ENCODE data around the gene AKT1. TPM values are rescaled to one million over a fixed set of nuclear protein-coding genes. Genes with fewer than 3 reads are reported as not detected.
A peak's percentile ranks its signal among the peaks of the same experiment; 100 is the strongest.

The AKT1 gene
- polyA plus RNA-seq, 4 donors, result 72.4 to 95.9 (median 82.7) TPM

DNA sequence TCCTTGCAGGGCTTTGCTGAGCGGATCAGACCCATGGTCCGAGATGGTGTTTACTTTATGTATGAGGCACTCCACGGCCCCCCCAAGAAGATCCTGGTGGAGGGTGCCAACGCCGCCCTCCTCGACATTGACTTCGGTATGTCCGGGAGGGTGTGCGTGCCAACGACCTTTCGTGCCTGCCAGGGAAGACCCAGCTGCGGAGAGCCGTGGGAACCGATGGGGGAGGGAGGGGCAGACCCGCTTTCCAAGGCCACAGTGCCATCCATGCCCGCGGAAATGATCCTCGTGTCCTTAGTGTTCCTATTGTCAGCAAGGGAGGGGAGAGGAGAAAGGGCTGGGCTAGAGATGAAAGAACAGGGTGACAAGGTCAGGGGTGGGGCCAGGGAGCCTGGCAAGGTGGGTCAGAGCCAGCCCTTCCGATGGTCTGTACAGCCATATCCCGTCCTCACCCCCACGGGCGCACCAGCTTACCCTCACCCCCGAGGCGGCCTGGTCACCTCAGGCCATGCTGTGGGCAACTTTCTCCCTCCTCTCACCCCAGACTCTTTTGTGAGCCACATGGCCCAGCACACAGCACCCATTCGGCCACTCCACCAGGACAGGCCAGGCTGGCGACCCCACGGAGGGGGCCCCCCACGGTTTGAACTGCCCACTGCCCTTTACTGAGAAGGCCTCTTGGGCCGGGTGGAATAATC, 54.3 kb downstream of the AKT1 start:
- H3K9me3 ChIP-seq (ENCODE audit: control insufficient read depth in 2 of 2, insufficient read depth in 1 of 2, low read depth in 1 of 2, low read length in 1 of 2), result no peaks in the 10 kb centered on the region
- FAIRE-seq (no peak), DNase-seq (no peak)
- H3K4me3 ChIP-seq (ENCODE audit: low read depth in 1 of 3, low read length in 3 of 3), result no peak overlapping the region
- H3K36me3 ChIP-seq (ENCODE audit: control insufficient read depth in 3 of 3, insufficient read depth in 2 of 3, low read depth in 1 of 3, low read length in 3 of 3), result peaks cover 0 to 59% (median 0%) of the 10 kb centered on the region in 3 donors
- H3K27ac ChIP-seq (ENCODE audit: low read depth in 1 of 3, low read length in 2 of 3), result no peak overlapping the region
- WGBS, 3 donors, result 89 to 91% (median 90%) methylated on average over 29 of the region's 29 CpGs
- no peaks in the 10 kb centered on the region for H3K4me1 ChIP-seq (ENCODE audit: control insufficient read depth in 3 of 3, insufficient read depth in 2 of 3, low read depth in 1 of 3, low read length in 2 of 3)
- no peaks in the 10 kb centered on the region for H3K27me3 ChIP-seq (ENCODE audit: control insufficient read depth in 3 of 3, insufficient read depth in 3 of 3, low read length in 3 of 3)

DNA sequence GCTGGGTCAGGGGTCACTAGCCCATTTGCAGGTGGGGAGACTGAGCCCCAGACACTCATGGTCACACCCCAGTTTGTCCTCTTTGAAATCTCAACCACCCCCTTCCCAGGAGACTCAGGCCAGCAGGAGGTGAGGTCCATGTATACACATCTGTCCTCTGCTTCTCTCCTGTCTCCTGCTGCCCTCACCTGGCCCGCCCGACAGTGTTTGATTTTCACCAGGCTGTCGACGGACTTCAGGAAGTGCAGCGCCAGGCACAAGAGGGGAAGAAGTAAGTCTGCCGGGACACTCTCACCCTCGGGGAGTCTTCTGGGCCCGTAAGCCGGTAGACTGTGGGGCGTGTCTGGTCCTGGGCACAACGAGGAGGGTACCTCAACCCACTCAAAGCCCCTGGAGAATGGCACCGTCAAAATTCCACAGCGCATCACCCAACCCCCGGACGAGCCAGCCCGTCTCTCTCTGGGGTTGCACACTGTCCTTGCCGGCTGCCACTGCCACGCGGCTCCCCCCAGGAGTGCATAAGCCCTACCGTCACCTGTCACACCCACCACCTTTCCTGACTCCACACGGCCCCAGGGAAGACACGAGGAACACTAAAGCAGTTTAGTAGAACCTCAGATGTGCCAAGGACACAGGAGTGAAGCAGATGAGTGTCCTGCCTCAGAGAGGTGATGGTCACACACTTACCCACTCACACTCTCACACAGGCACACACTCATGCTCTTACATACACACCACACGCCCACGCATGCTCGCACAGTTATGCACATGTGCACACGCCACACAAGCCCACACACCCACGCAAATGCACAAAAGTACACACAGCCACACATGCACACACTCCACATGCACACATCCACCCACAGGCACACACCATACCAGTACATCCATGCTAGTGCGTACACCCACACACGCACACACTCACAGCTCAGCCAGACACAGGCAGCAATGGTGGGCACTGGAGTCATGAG, 55.7 kb downstream of the AKT1 start:
- Histone ChIP-seq H3K4me3 (ENCODE audit: low read depth in 1 of 3, low read length in 3 of 3) (no peak overlapping the region), H3K36me3 (ENCODE audit: control insufficient read depth in 3 of 3, insufficient read depth in 2 of 3, low read depth in 1 of 3, low read length in 3 of 3) (peaks cover 0 to 51% (median 0%) of the 10 kb centered on the region in 3 donors), H3K4me1 (ENCODE audit: control insufficient read depth in 3 of 3, insufficient read depth in 2 of 3, low read depth in 1 of 3, low read length in 2 of 3) (no peaks in the 10 kb centered on the region), H3K27ac (ENCODE audit: low read depth in 1 of 3, low read length in 2 of 3) (no peak overlapping the region), H3K27me3 (ENCODE audit: control insufficient read depth in 3 of 3, insufficient read depth in 3 of 3, low read length in 3 of 3) (no peaks in the 10 kb centered on the region), H3K9me3 (ENCODE audit: control insufficient read depth in 2 of 2, insufficient read depth in 1 of 2, low read depth in 1 of 2, low read length in 1 of 2) (no peaks in the 10 kb centered on the region)
- DNase-seq, result no peak
- no peak for FAIRE-seq
- WGBS, 3 donors, result 86 to 90% (median 86%) methylated on average over 29 of the region's 29 CpGs

DNA sequence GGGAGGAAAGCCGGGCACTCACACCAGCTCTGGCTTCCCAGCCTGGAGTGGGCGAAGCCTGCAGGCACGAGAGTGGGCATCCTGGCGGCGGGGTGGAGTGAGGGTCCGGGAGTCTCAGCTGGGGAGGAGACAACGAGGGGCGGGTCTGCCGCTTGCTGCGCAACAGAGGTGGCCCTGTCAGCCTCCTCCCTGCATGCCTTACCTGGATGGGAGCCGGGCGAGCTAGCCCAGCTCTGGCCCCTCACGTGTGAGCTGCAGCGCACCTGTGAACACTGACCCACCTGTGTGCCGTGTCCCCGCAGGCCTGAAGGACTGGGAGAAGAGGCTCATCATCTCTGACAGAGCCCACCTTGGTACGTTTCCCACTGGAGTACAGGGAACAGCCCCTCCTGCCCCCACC, 56.5 kb downstream of the AKT1 start:
- DNase-seq (no peak), FAIRE-seq (no peak)
- 92 to 97% (median 92%) methylated on average over 14 to 17 of the region's 17 CpGs for WGBS, 3 donors
- no peaks in the 10 kb centered on the region for H3K4me1 ChIP-seq (ENCODE audit: control insufficient read depth in 3 of 3, insufficient read depth in 2 of 3, low read depth in 1 of 3, low read length in 2 of 3)
- H3K9me3 ChIP-seq (ENCODE audit: control insufficient read depth in 2 of 2, insufficient read depth in 1 of 2, low read depth in 1 of 2, low read length in 1 of 2), result no peaks in the 10 kb centered on the region
- H3K4me3 ChIP-seq (ENCODE audit: low read depth in 1 of 3, low read length in 3 of 3), result no peak overlapping the region
- H3K36me3 ChIP-seq (ENCODE audit: control insufficient read depth in 3 of 3, insufficient read depth in 2 of 3, low read depth in 1 of 3, low read length in 3 of 3), result peaks cover 0 to 45% (median 0%) of the 10 kb centered on the region in 3 donors
- H3K27me3 ChIP-seq (ENCODE audit: control insufficient read depth in 3 of 3, insufficient read depth in 3 of 3, low read length in 3 of 3), result no peaks in the 10 kb centered on the region
- H3K27ac ChIP-seq (ENCODE audit: low read depth in 1 of 3, low read length in 2 of 3), result no peak overlapping the region

DNA sequence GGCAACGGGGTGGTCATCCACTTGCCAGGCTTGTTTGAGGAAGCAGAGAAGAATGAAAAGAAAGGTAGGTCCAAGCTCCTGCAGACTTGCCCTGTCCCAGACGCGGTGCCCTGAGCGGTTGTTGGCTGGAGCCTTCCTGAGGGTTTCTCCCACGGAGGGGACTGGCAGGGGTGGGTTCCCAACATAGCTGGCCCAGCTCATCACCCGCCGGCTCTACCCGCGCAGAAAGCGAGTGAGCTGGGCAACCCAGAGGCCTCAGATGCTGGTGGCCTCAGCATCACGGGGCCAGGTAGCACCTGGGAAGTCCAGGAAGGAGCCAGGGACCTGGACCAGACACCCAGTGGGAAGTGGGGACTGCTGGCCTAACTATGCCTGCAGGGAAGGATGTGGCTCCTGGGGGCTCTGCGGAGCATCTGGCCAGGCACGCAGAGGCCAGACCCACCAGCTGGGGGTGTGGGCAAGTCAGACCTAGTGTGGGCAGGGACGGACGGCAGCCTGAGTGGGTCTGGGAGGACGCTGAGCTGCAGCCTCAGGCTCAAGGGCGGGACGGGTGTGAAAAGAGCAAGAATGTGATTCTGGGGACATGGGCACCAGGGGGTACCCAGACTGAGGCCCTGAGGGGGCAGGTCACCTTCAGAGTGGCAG, 57.1 kb downstream of the AKT1 start:
- FAIRE-seq, result no peak
- no peaks in the 10 kb centered on the region for H3K27me3 ChIP-seq (ENCODE audit: control insufficient read depth in 3 of 3, insufficient read depth in 3 of 3, low read length in 3 of 3)
- H3K27ac ChIP-seq (ENCODE audit: low read depth in 1 of 3, low read length in 2 of 3), result no peak overlapping the region
- H3K36me3 ChIP-seq (ENCODE audit: control insufficient read depth in 3 of 3, insufficient read depth in 2 of 3, low read depth in 1 of 3, low read length in 3 of 3), result peaks cover 0 to 41% (median 0%) of the 10 kb centered on the region in 3 donors
- DNase-seq, result no peak
- H3K4me3 ChIP-seq (ENCODE audit: low read depth in 1 of 3, low read length in 3 of 3), result no peak overlapping the region
- 93 to 96% (median 95%) methylated on average over 18 of the region's 18 CpGs for WGBS, 3 donors
- H3K9me3 ChIP-seq (ENCODE audit: control insufficient read depth in 2 of 2, insufficient read depth in 1 of 2, low read depth in 1 of 2, low read length in 1 of 2), result no peaks in the 10 kb centered on the region
- no peaks in the 10 kb centered on the region for H3K4me1 ChIP-seq (ENCODE audit: control insufficient read depth in 3 of 3, insufficient read depth in 2 of 3, low read depth in 1 of 3, low read length in 2 of 3)

DNA sequence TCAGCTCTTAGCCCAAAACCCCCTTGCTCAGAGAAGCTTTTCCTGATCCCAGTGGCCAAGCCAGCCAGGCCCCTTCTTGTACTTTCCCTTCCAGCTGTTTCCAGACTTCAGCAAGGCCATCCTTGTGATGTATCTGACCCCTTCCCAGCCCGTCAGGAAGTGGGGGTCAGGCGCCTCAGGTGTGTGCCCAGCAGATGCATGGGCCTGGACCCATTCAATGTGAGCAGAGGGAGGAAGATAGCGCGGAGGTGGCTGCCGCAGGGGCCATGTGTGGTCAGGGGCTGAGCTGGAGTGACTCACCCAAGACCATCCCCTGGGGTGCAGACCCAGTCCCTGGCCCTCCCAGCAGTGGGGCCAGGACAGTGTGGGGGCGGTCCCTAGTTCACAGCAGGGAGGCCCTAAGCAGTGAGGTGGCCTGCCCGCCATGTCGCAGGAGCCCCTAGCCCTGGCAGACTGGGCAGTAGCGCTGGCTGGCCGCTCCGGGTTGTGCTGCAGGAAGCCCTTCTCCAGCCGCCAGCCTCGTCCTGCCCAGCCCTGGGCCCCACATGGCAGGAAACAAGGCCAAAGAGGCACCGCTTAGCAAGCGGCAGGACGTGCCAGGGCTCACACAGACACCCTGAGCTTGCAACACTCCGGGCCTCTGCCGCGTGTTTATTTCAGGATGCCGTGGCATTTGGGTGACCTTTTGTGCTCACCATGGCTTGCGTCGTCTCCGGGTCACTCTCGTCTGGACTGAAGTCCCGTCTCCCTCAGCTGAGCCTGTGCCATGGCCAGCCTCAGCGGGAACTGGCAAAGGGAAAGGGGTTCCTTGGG, 59.5 kb downstream of the AKT1 start:
- Histone ChIP-seq H3K36me3 (ENCODE audit: control insufficient read depth in 3 of 3, insufficient read depth in 2 of 3, low read depth in 1 of 3, low read length in 3 of 3) (peaks cover 0 to 20% (median 0%) of the 10 kb centered on the region in 3 donors), H3K9me3 (ENCODE audit: control insufficient read depth in 2 of 2, insufficient read depth in 1 of 2, low read depth in 1 of 2, low read length in 1 of 2) (no peaks in the 10 kb centered on the region), H3K27me3 (ENCODE audit: control insufficient read depth in 3 of 3, insufficient read depth in 3 of 3, low read length in 3 of 3) (no peaks in the 10 kb centered on the region), H3K4me3 (ENCODE audit: low read depth in 1 of 3, low read length in 3 of 3) (no peak overlapping the region), H3K27ac (ENCODE audit: low read depth in 1 of 3, low read length in 2 of 3) (peak overlapping the region in 1 of 3 donors; percentile 67), H3K4me1 (ENCODE audit: control insufficient read depth in 3 of 3, insufficient read depth in 2 of 3, low read depth in 1 of 3, low read length in 2 of 3) (peaks cover 0 to 2% (median 0%) of the 10 kb centered on the region in 3 donors)
- 60 to 82% (median 80%) methylated on average over 23 to 26 of the region's 26 CpGs for WGBS, 3 donors
- no peak for DNase-seq
- FAIRE-seq, result no peak

DNA sequence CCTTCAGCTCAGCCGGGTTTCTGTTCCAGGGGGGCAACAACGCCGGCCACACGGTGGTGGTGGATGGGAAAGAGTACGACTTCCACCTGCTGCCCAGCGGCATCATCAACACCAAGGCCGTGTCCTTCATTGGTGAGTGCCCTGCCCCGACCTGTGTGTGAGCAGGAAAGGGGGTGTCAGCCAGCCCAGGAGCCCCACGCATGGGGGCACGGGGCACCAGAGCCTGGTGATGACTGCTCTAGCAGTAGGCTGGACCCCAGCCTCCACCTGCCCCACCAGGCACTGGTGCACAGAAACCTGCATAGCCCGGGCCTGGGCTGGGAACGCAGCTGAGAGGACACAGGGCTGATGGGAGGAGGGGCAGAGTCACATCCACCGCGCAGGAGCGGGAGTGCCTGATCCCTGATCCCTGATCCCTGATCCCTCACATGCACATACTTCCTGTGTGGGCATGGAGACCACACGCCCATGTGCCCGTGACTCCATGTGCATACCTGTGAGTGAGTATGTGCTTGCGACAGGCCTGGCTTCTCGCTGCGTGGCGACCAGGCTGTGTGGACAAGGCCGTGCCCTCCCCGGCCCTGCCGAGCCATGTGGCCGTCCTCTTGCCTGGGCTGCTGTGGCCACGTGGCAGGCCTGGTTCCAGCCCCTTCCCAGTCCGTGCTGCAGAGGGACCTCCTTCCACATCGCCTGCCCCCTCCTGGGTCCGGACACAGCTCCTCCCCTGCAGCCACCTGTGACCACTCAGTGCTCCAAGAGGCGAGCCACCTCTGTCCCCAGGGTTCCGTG, 60.4 kb downstream of the AKT1 start:
- DNase-seq, result peak in 1 of 2 donors; percentile 48
- H3K36me3 ChIP-seq (ENCODE audit: control insufficient read depth in 3 of 3, insufficient read depth in 2 of 3, low read depth in 1 of 3, low read length in 3 of 3), result peaks cover 0 to 11% (median 0%) of the 10 kb centered on the region in 3 donors
- H3K9me3 ChIP-seq (ENCODE audit: control insufficient read depth in 2 of 2, insufficient read depth in 1 of 2, low read depth in 1 of 2, low read length in 1 of 2), result no peaks in the 10 kb centered on the region
- no peak for FAIRE-seq
- H3K4me1 ChIP-seq (ENCODE audit: control insufficient read depth in 3 of 3, insufficient read depth in 2 of 3, low read depth in 1 of 3, low read length in 2 of 3), result peaks cover 0 to 2% (median 0%) of the 10 kb centered on the region in 3 donors
- 77 to 81% (median 77%) methylated on average over 31 of the region's 31 CpGs for WGBS, 3 donors
- H3K4me3 ChIP-seq (ENCODE audit: low read depth in 1 of 3, low read length in 3 of 3), result no peak overlapping the region
- H3K27ac ChIP-seq (ENCODE audit: low read depth in 1 of 3, low read length in 2 of 3), result peak overlapping the region in 1 of 3 donors; percentile 6
- H3K27me3 ChIP-seq (ENCODE audit: control insufficient read depth in 3 of 3, insufficient read depth in 3 of 3, low read length in 3 of 3), result no peaks in the 10 kb centered on the region

DNA sequence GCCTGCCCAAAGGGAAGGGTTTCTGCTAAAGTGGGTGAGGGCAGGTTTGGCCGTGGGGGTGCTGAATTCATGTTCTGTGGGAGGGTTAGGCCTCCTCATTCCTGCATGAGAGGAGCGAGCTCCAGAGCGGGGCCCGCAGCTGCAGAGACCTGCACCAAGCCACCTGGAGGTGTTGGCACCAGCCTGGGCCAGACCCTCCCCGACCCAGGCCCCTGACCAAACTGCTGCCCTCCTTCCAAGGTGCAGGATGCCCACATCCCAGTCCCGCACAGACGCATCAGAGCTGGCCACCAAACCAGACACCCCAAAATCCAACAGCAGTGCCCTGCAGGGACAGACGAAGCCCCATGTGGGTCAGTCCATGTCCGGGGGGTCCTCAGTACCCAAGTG, 61.0 kb downstream of the AKT1 start:
- Histone ChIP-seq H3K27me3 (ENCODE audit: control insufficient read depth in 3 of 3, insufficient read depth in 3 of 3, low read length in 3 of 3) (no peaks in the 10 kb centered on the region), H3K9me3 (ENCODE audit: control insufficient read depth in 2 of 2, insufficient read depth in 1 of 2, low read depth in 1 of 2, low read length in 1 of 2) (no peaks in the 10 kb centered on the region), H3K4me3 (ENCODE audit: low read depth in 1 of 3, low read length in 3 of 3) (no peak overlapping the region), H3K27ac (ENCODE audit: low read depth in 1 of 3, low read length in 2 of 3) (no peak overlapping the region), H3K36me3 (ENCODE audit: control insufficient read depth in 3 of 3, insufficient read depth in 2 of 3, low read depth in 1 of 3, low read length in 3 of 3) (peaks cover 0 to 5% (median 0%) of the 10 kb centered on the region in 3 donors), H3K4me1 (ENCODE audit: control insufficient read depth in 3 of 3, insufficient read depth in 2 of 3, low read depth in 1 of 3, low read length in 2 of 3) (peaks cover 0 to 2% (median 0%) of the 10 kb centered on the region in 3 donors)
- no peak for FAIRE-seq
- 88 to 89% (median 88%) methylated on average over 9 of the region's 9 CpGs for WGBS, 3 donors
- DNase-seq, result no peak

Measured in small intestine (tissue), 7 donors.